B cell (primary cell): Measurements from ENCODE around the gene SIDT2. TPM values are rescaled to one million over a fixed set of nuclear protein-coding genes. Genes with fewer than 3 reads are reported as not detected.

Experiments used
- ATAC-seq: fragments of 200-7000 bp; cut with Tn5 transposase; one replicate; pipeline ENCODE4 v1.10.0; 2021; ENCODE audit warnings: low read depth, mild to moderate bottlenecking, moderate number of reproducible peaks, moderate library complexity
- CTCF ChIA-PET: fragments of 350-600 bp; sonication (Branson Sonifier 250); formaldehyde crosslinking; loops from one replicate; lab custom pipeline; 2021; ENCODE audit warnings: antibody characterized with exemption, inconsistent platforms; lab: Charles Lee
- POLR2A ChIA-PET: fragments of 350-600 bp; sonication (Branson Sonifier 250); formaldehyde crosslinking; loops from one replicate; lab custom pipeline; 2021; ENCODE audit warnings: antibody characterized with exemption; lab: Charles Lee
- DNase-seq: peaks from one replicate; pipeline ENCODE4 v3.0.0; 2013
- H2AFZ ChIP-seq: 2 replicates; pipeline ENCODE4 v1.6.1; 2012; ENCODE audit warnings: mild to moderate bottlenecking, low read depth, low read length; ENCODE audit not compliant: insufficient read depth, poor library complexity, severe bottlenecking
- H3K27ac ChIP-seq, 2 donors: 1 replicate in 1 of 2; 2 replicates in 1 of 2; pipeline ENCODE4 v1.5.1; 2012 to 2013; ENCODE audit warnings: low read length in 2 of 2, mild to moderate bottlenecking in 2 of 2, moderate library complexity in 1 of 2
- H3K27me3 ChIP-seq, 4 experiments: fragments of 200-600 bp in 1 of 4; sonication (generic) in 1 of 4; replicated peaks in 1 of 4; 1 replicate in 2 of 4; 2 replicates in 2 of 4; pipeline versions ENCODE4 v1.6.1 to v1.7.0; 2013 to 2016; ENCODE audit warnings: low read length in 3 of 4, mild to moderate bottlenecking in 2 of 4, mixed read lengths in 1 of 4, moderate library complexity in 1 of 4; ENCODE audit not compliant: insufficient read depth in 4 of 4, control insufficient read depth in 3 of 4; ENCODE audit errors: control extremely low read depth in 1 of 4
- H3K36me3 ChIP-seq, 2 experiments: replicated peaks in 1 of 2; 1 replicate in 1 of 2; 2 replicates in 1 of 2; pipeline versions ENCODE4 v1.6.1 to v1.7.1; 2013; ENCODE audit warnings: low read length in 1 of 2; ENCODE audit not compliant: insufficient read depth in 2 of 2, control insufficient read depth in 1 of 2; ENCODE audit errors: control extremely low read depth in 1 of 2, extremely low read depth in 1 of 2
- H3K4me1 ChIP-seq, 2 donors: fragments of 200-600 bp in 1 of 2; sonication (generic) in 1 of 2; 1 replicate in 1 of 2; 2 replicates in 1 of 2; pipeline versions ENCODE4 v1.5.1 to v1.6.1; 2013 to 2017; ENCODE audit warnings: low read length in 2 of 2; ENCODE audit not compliant: control insufficient read depth in 2 of 2, insufficient read depth in 2 of 2
- H3K4me2 ChIP-seq: replicated peaks from 2 replicates; pipeline ENCODE3; 2012; ENCODE audit warnings: mild to moderate bottlenecking, low read depth, low read length; ENCODE audit not compliant: poor library complexity, severe bottlenecking
- H3K4me3 ChIP-seq, 5 experiments: fragments of 200-600 bp in 1 of 5; sonication (generic) in 1 of 5; 1 replicate in 3 of 5; 2 replicates in 2 of 5; pipeline versions ENCODE4 v1.5.1 to v1.7.0; 2011 to 2016; ENCODE audit warnings: low read length in 4 of 5, mild to moderate bottlenecking in 4 of 5, low read depth in 2 of 5, control low read depth in 1 of 5, moderate library complexity in 1 of 5; ENCODE audit not compliant: insufficient read depth in 1 of 5; ENCODE audit errors: control extremely low read depth in 1 of 5, extremely low read depth in 1 of 5
- H3K79me2 ChIP-seq: fragments of 200-600 bp; sonication (generic); one replicate; pipeline ENCODE4 v1.6.0; 2016; ENCODE audit warnings: low read length; ENCODE audit not compliant: control insufficient read depth, insufficient read depth
- H3K9ac ChIP-seq: fragments of 200-600 bp; sonication (generic); 2 replicates; pipeline ENCODE4 v1.6.1; 2017; ENCODE audit warnings: mild to moderate bottlenecking, low read length, moderate library complexity
- H3K9me3 ChIP-seq, 3 donors: one replicate each; pipeline versions ENCODE4 v1.6.1 to v1.7.1; 2013; ENCODE audit warnings: low read length in 2 of 3; ENCODE audit not compliant: control insufficient read depth in 2 of 3, insufficient read depth in 1 of 3; ENCODE audit errors: control extremely low read depth in 1 of 3
- H4K20me1 ChIP-seq: 2 replicates; pipeline ENCODE4 v1.6.0; 2012; ENCODE audit warnings: mild to moderate bottlenecking, low read length; ENCODE audit not compliant: insufficient read depth, control insufficient read depth, poor library complexity, severe bottlenecking
- H3K27ac Mint-ChIP-seq: one replicate; pipeline ENCODE4 v1.8.0; 2021; ENCODE audit warnings: mixed read lengths
- H3K27me3 Mint-ChIP-seq: one replicate; pipeline ENCODE4 v1.8.0; 2021; ENCODE audit warnings: mixed read lengths
- H3K4me1 Mint-ChIP-seq: one replicate; pipeline ENCODE4 v1.8.0; 2021; ENCODE audit warnings: mixed read lengths
- H3K4me3 Mint-ChIP-seq: one replicate; pipeline ENCODE4 v1.8.0; 2021; ENCODE audit warnings: mixed read lengths
- H3K9me3 Mint-ChIP-seq: one replicate; pipeline ENCODE4 v1.8.0; 2022; ENCODE audit warnings: mixed read lengths; ENCODE audit not compliant: insufficient read depth
- EZH2 ChIP-seq: IDR thresholded peaks from 2 replicates; pipeline ENCODE4 v1.6.1; 2012; ENCODE audit warnings: borderline replicate concordance, low read depth, mild to moderate bottlenecking, moderate library complexity, low read length; ENCODE audit not compliant: insufficient read depth, poor library complexity, severe bottlenecking
- WGBS: methylation state at CpG from one replicate; pipeline ENCODE4 v1.1.5; 2013; ENCODE audit warnings: missing lambda C conversion rate; ENCODE audit not compliant: insufficient coverage; 5-methylcytosine and 5-hydroxymethylcytosine counted together
- intact Hi-C: fragments of 100-400 bp; cut with micrococcal nuclease; formaldehyde crosslinking; loops from one replicate; pipeline ENCODE4 v1.10.0; 2022
- polyA plus RNA-seq: library from polyadenylated mRNA; depleted of rRNA; stranded (reverse); fragments of >200 nt; gene quantifications from 2 replicates; pipeline ENCODE4 v1.2.3, GENCODE V29; 2012
- total RNA-seq, 2 donors: library from RNA; stranded (reverse); fragments of 120-200 nt in 1 of 2; gene quantifications; 1 replicate in 1 of 2; 2 replicates in 1 of 2; pipeline versions ENCODE4 v1.2.3 to v1.2.4, GENCODE V29; 2013 to 2022
- TF ChIP-seq, protein P1 (sequence below): fragments of 200-600 bp; IDR thresholded peaks from one replicate; pipeline ENCODE4 v1.8.0; 2022; ENCODE audit warnings: antibody characterized with exemption, mild to moderate bottlenecking

Gene SIDT2
- total and polyA plus RNA-seq, 2 donors (not counting 1 experiment from before 2014, with no cell fraction given) = 78.9 to 241 TPM

DNA sequence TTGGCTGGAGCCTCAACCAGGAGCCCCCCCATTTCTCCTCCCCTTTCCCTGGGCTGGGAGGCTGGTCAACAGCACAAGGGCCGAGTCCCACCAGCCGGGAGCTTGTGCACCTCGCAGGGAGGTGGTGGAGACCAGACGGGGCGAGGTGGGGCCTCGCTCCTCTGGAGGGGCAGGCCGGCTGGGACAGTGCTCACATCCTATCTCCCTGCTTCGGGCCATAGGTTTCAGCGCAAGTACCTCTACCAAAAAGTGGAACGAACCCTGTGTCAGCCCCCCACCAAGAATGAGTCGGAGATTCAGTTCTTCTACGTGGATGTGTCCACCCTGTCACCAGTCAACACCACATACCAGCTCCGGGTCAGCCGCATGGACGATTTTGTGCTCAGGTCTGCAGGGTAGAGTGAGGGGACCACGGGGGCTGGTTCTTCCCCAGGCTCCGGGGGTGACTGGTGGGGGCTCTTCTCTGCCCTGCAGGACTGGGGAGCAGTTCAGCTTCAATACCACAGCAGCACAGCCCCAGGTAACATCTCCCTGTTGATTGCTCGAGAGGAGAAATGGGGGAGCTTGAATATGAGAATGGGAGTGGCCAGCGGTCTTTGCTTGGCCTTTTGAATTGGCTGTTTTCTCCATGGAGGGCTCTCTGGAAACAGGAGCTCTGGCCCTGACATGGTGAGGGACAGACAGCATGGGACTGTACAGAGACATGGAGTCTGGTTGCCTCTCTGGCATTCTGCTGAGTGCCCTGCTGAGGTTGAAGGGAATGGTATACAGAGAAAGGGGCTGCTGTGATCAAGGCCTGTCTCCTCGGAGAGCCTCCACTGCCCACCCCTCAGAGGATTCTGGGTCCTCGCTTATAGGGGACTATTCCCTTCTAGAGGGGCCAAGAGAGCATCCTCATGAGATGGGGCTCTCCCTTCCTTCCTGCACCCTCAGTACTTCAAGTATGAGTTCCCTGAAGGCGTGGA is 3.3 kb downstream of the SIDT2 start:
- peak; percentile 14 for DNase-seq
- POLR2A ChIA-PET = interaction anchor here (0.6 to 3.0 kb wide), 3 partner anchors 39 to 255 kb away, joined by 5 to 12 read pairs (median 7); no protein-coding TSS in a partner anchor
- H3K4me3 Mint-ChIP-seq = no peak overlapping the region

More for the DNA sequence above, 3.3 kb downstream of the SIDT2 start:
- H4K20me1 ChIP-seq = no peaks in the 10 kb centered on the region
- no peak overlapping the region for H3K4me3 ChIP-seq
- no peak overlapping the region for H3K9ac ChIP-seq
- no peaks in the 10 kb centered on the region for H3K27me3 Mint-ChIP-seq
- H3K9me3 Mint-ChIP-seq = no peaks in the 10 kb centered on the region
- CTCF ChIA-PET = interaction anchor here (1.1 to 14.8 kb wide), 10 partner anchors 8 to 42 kb away, joined by 3 to 309 read pairs (median 8); partner anchors contain the start of genes PAFAH1B2, PCSK7 and RNF214
- 96% methylated on average over 21 of the region's 22 CpGs for WGBS
- TF ChIP-seq, protein P1, sequence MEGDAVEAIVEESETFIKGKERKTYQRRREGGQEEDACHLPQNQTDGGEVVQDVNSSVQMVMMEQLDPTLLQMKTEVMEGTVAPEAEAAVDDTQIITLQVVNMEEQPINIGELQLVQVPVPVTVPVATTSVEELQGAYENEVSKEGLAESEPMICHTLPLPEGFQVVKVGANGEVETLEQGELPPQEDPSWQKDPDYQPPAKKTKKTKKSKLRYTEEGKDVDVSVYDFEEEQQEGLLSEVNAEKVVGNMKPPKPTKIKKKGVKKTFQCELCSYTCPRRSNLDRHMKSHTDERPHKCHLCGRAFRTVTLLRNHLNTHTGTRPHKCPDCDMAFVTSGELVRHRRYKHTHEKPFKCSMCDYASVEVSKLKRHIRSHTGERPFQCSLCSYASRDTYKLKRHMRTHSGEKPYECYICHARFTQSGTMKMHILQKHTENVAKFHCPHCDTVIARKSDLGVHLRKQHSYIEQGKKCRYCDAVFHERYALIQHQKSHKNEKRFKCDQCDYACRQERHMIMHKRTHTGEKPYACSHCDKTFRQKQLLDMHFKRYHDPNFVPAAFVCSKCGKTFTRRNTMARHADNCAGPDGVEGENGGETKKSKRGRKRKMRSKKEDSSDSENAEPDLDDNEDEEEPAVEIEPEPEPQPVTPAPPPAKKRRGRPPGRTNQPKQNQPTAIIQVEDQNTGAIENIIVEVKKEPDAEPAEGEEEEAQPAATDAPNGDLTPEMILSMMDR = no peak
- TF ChIP-seq EZH2 = no peak
- H3K36me3 ChIP-seq = peaks cover 0 to 39% of the 10 kb centered on the region in 2 experiments
- intact Hi-C loops = loop anchor here (1.0 kb wide), 2 partner anchors 44 to 50 kb away; partner anchors contain the start of genes PCSK7 and RNF214
- no peaks in the 10 kb centered on the region for H3K27me3 ChIP-seq
- peaks cover 46 to 61% of the 10 kb centered on the region in 2 donors for H3K4me1 ChIP-seq
- H3K4me2 ChIP-seq = peak overlapping the region; percentile 86
- H3K27ac Mint-ChIP-seq = peak overlapping the region; percentile 86
- H3K79me2 ChIP-seq = peaks cover 36% of the 10 kb centered on the region
- ATAC-seq = no peak
- no peaks in the 10 kb centered on the region for H3K9me3 ChIP-seq
- no peak overlapping the region for H2AFZ ChIP-seq
- H3K4me1 Mint-ChIP-seq = peaks cover 59% of the 10 kb centered on the region
- H3K27ac ChIP-seq = no peak overlapping the region
